Sigmoid colon (tissue), 7 donors: ENCODE measurements around the gene DCAF4L1. TPM values are rescaled to one million over a fixed set of nuclear protein-coding genes. Genes with fewer than 3 reads are reported as not detected.

Experiments used
- DNase-seq: peaks from one replicate; pipeline ENCODE4 v3.0.0-alpha.2; 2019
- H3K27ac ChIP-seq, 4 donors: fragments of 200-600 bp; sonication (generic); one replicate each; pipeline ENCODE4 v1.5.1; 2016 to 2019; ENCODE audit warnings: mild to moderate bottlenecking in 1 of 4
- H3K27me3 ChIP-seq, 3 donors: fragments of 200-600 bp; sonication (generic); one replicate each; pipeline ENCODE4 v1.5.1; 2019; ENCODE audit warnings: mild to moderate bottlenecking in 1 of 3
- H3K36me3 ChIP-seq, 4 donors: fragments of 200-600 bp; sonication (generic); one replicate each; pipeline ENCODE4 v1.5.1; 2016 to 2019
- H3K4me1 ChIP-seq, 4 donors: fragments of 200-600 bp; sonication (generic); one replicate each; pipeline ENCODE4 v1.5.1; 2017 to 2019
- H3K4me3 ChIP-seq, 4 donors: fragments of 200-600 bp; sonication (generic); one replicate each; pipeline ENCODE4 v1.5.1; 2017 to 2019; ENCODE audit warnings: mild to moderate bottlenecking in 2 of 4, moderate library complexity in 1 of 4
- H3K9me3 ChIP-seq, 4 donors: fragments of 200-600 bp in 3 of 4; sonication (generic) in 3 of 4; one replicate each; pipeline versions ENCODE4 v1.5.1 to v1.6.1; 2013 to 2019
- CTCF ChIP-seq, 4 experiments: fragments of 450-650 bp in 3 of 4; fragments of 200-600 bp in 1 of 4; IDR thresholded peaks; one replicate each; pipeline ENCODE4 v1.5.1; 2016 to 2019; ENCODE audit warnings: antibody characterized with exemption in 4 of 4, mild to moderate bottlenecking in 3 of 4, moderate library complexity in 2 of 4
- EP300 ChIP-seq, 4 donors: sonication (generic); formaldehyde crosslinking; IDR thresholded peaks; one replicate each; pipeline ENCODE4 v1.6.1; 2017; ENCODE audit warnings: antibody characterized with exemption in 4 of 4
- POLR2A ChIP-seq, 2 donors: fragments of 450-650 bp; IDR thresholded peaks; one replicate each; pipeline ENCODE4 v1.6.1; 2016; ENCODE audit warnings: antibody characterized with exemption in 2 of 2, mild to moderate bottlenecking in 2 of 2, moderate library complexity in 2 of 2
- POLR2AphosphoS5 ChIP-seq, 4 donors: sonication (generic); formaldehyde crosslinking; IDR thresholded peaks; one replicate each; pipeline ENCODE4 v1.6.1; 2017; ENCODE audit warnings: antibody characterized with exemption in 4 of 4
- WGBS, 2 donors: extraction: QIAGEN DNeasy Blood & Tissue Kit; methylation state at CpG; one replicate each; pipeline ENCODE4 v1.1.7; 2013; 5-methylcytosine and 5-hydroxymethylcytosine counted together
- intact Hi-C: fragments of 100-400 bp; cut with DNase I; formaldehyde crosslinking; loops from one replicate; pipeline ENCODE4 v1.15.1; 2023
- polyA plus RNA-seq, 3 donors: library from polyadenylated mRNA; stranded (reverse); fragments of 200-250 nt; gene quantifications; one replicate each; pipeline ENCODE4 v1.2.3, GENCODE V29; 2013
- total RNA-seq, 4 donors: library from RNA; depleted of rRNA; stranded (reverse); fragments of >200 nt; gene quantifications; one replicate each; pipeline ENCODE4 v1.1.0, GENCODE V29; 2016
- donor health status: healthy with polysubstance abuse.
- donor health status: Bipolar disorder and iron deficiency.
- donor health status: healthy.

The DCAF4L1 gene
- total and polyA plus RNA-seq, 7 donors, result under 0.01 to 1.1 (median 0.12) TPM; not detected in 3

- no peaks in the 10 kb centered on the region for H3K27me3 ChIP-seq
- no peak overlapping the region for H3K4me3 ChIP-seq
- 88 to 91% methylated on average over 10 of the region's 10 CpGs for WGBS, 2 donors
- no peaks in the 10 kb centered on the region for H3K9me3 ChIP-seq
- intact Hi-C loops, result loop anchor here (2.0 kb wide), 1 partner anchor 55 kb away; no protein-coding TSS in a partner anchor
- no peak for TF ChIP-seq EP300 (IDR thresholded peaks at IDR 0.05)
- no peak for TF ChIP-seq CTCF (IDR thresholded peaks at IDR 0.05)
- TF ChIP-seq POLR2A (IDR thresholded peaks at IDR 0.05), result no peak
- TF ChIP-seq POLR2AphosphoS5 (IDR thresholded peaks at IDR 0.05), result no peak
- no peak overlapping the region for H3K27ac ChIP-seq
- DNase-seq, result no peak
- H3K4me1 ChIP-seq, result peaks cover 0 to 29% (median 23%) of the 10 kb centered on the region in 4 donors
- H3K36me3 ChIP-seq, result no peaks in the 10 kb centered on the region
Observed at GRCh38 chr4:41991916-41992767, 10.6 kb downstream of the DCAF4L1 start.

GRCh38 chr4:41992967-41993857, 11.7 kb downstream of the DCAF4L1 start:
- no peak overlapping the region for H3K27ac ChIP-seq
- H3K4me1 ChIP-seq, result peaks cover 0 to 29% (median 23%) of the 10 kb centered on the region in 4 donors
- no peaks in the 10 kb centered on the region for H3K9me3 ChIP-seq
- no peak for DNase-seq
- no peaks in the 10 kb centered on the region for H3K27me3 ChIP-seq
- H3K36me3 ChIP-seq, result no peaks in the 10 kb centered on the region
- TF ChIP-seq POLR2AphosphoS5 (IDR thresholded peaks at IDR 0.05) (no peak), CTCF (IDR thresholded peaks at IDR 0.05) (no peak), POLR2A (IDR thresholded peaks at IDR 0.05) (no peak), EP300 (IDR thresholded peaks at IDR 0.05) (no peak)
- no peak overlapping the region for H3K4me3 ChIP-seq
- intact Hi-C loops, result no loop called here
- 57 to 81% methylated on average over 4 of the region's 4 CpGs for WGBS, 2 donors

- no peaks in the 10 kb centered on the region for H3K27me3 ChIP-seq
- TF ChIP-seq CTCF (IDR thresholded peaks at IDR 0.05) (no peak), POLR2A (IDR thresholded peaks at IDR 0.05) (no peak), POLR2AphosphoS5 (IDR thresholded peaks at IDR 0.05) (no peak), EP300 (IDR thresholded peaks at IDR 0.05) (no peak)
- H3K9me3 ChIP-seq, result no peaks in the 10 kb centered on the region
- H3K4me3 ChIP-seq, result no peak overlapping the region
- DNase-seq, result no peak
- peaks cover 0 to 21% (median 19%) of the 10 kb centered on the region in 4 donors for H3K4me1 ChIP-seq
- H3K27ac ChIP-seq, result no peak overlapping the region
- peaks cover 0 to 7% (median 0%) of the 10 kb centered on the region in 4 donors for H3K36me3 ChIP-seq
- intact Hi-C loops, result no loop called here
- 93 to 98% methylated on average over 3 of the region's 3 CpGs for WGBS, 2 donors
Observed at GRCh38 chr4:41994461-41994985, 13.0 kb downstream of the DCAF4L1 start.

- H3K4me1 ChIP-seq, result peaks cover 0 to 4% (median 0%) of the 10 kb centered on the region in 4 donors
- no peak for TF ChIP-seq CTCF (IDR thresholded peaks at IDR 0.05)
- TF ChIP-seq EP300 (IDR thresholded peaks at IDR 0.05), result no peak
- no peak for TF ChIP-seq POLR2A (IDR thresholded peaks at IDR 0.05)
- no peak for TF ChIP-seq POLR2AphosphoS5 (IDR thresholded peaks at IDR 0.05)
- no peak overlapping the region for H3K27ac ChIP-seq
- H3K4me3 ChIP-seq, result no peak overlapping the region
- H3K9me3 ChIP-seq, result no peaks in the 10 kb centered on the region
- WGBS, 2 donors, result 88 to 92% methylated on average over 3 of the region's 3 CpGs
- intact Hi-C loops, result no loop called here
- DNase-seq, result no peak
- H3K36me3 ChIP-seq, result peaks cover 0 to 14% (median 2%) of the 10 kb centered on the region in 4 donors
- no peaks in the 10 kb centered on the region for H3K27me3 ChIP-seq
Observed at GRCh38 chr4:41998019-41998418, 16.5 kb downstream of the DCAF4L1 start.
